GM12878 (cell line): Measurements from ENCODE around the gene CAMK4. TPM values are rescaled to one million over a fixed set of nuclear protein-coding genes. Genes with fewer than 3 reads are reported as not detected.

Experiments
- ATAC-seq: fragments of 200-7000 bp; cut with Tn5 transposase; 3 replicates; pipeline ENCODE4 v1.9.1; 2020; ENCODE audit warnings: mild to moderate bottlenecking, moderate library complexity
- BruUV-seq: library from RNA; stranded (reverse); fragments of 400-500 nt; replicated peaks from 2 replicates; lab custom pipeline; 2021; lab: Mats Ljungman, UMichigan
- CTCF ChIA-PET: fragments of 300-600 bp; sonication (Branson Sonifier 250); formaldehyde crosslinking; extraction: SDS; loops from one replicate; lab custom pipeline; 2021; ENCODE audit warnings: inconsistent platforms; lab: Yijun Ruan, JAX
- POLR2A ChIA-PET: fragments of 350-600 bp; formaldehyde crosslinking; extraction: SDS; loops from one replicate; lab custom pipeline; 2021; ENCODE audit warnings: inconsistent platforms; lab: Charles Lee
- RAD21 ChIA-PET: fragments of 300-600 bp; sonication (Branson Sonifier 250); formaldehyde crosslinking; loops from one replicate; lab custom pipeline; 2023; ENCODE audit warnings: antibody characterized with exemption; ENCODE audit not compliant: unreplicated experiment; lab: Charles Lee
- SMC1A ChIA-PET: fragments of 300-600 bp; sonication (Branson Sonifier 250); formaldehyde crosslinking; loops from one replicate; lab custom pipeline; 2023; ENCODE audit not compliant: unreplicated experiment, uncharacterized antibody; lab: Charles Lee
- DNase-seq: peaks from one replicate; pipeline ENCODE4 v3.0.0-alpha.2; 2011; ENCODE audit warnings: low read depth, low spot score
- FAIRE-seq: peaks from 3 replicates; lab custom pipeline; 2011; peaks lifted over from hg19 to GRCh38; lab: Jason Lieb, UNC
- H2AFZ ChIP-seq: 2 replicates; pipeline ENCODE4 v1.6.0; 2011; ENCODE audit warnings: low read depth, low read length, control low read depth; ENCODE audit not compliant: control insufficient read depth
- H3K27ac ChIP-seq: 2 replicates; pipeline ENCODE4 v1.5.1; 2011; ENCODE audit warnings: control low read depth; ENCODE audit not compliant: control insufficient read depth, insufficient read depth
- H3K27me3 ChIP-seq, 2 experiments: replicated peaks in 1 of 2; 2 replicates each; pipeline versions ENCODE4 v1.6.0 to v1.6.1; 2011; ENCODE audit warnings: low read length in 1 of 2; ENCODE audit not compliant: control insufficient read depth in 2 of 2, insufficient read depth in 2 of 2
- H3K36me3 ChIP-seq, 2 experiments: 2 replicates each; pipeline ENCODE4 v1.5.1; 2011; ENCODE audit warnings: low read length in 1 of 2; ENCODE audit not compliant: control insufficient read depth in 2 of 2, insufficient read depth in 2 of 2
- H3K4me1 ChIP-seq: 2 replicates; pipeline ENCODE4 v1.6.1; 2011; ENCODE audit warnings: mild to moderate bottlenecking, low read length, moderate library complexity, mixed read lengths; ENCODE audit not compliant: control insufficient read depth, insufficient read depth
- H3K4me2 ChIP-seq: 2 replicates; pipeline ENCODE4 v1.6.0; 2011; ENCODE audit warnings: control low read depth; ENCODE audit not compliant: control insufficient read depth, insufficient read depth
- H3K4me3 ChIP-seq: fragments of 200-600 bp; sonication (generic); 2 replicates; pipeline ENCODE4 v1.5.1; 2016
- H3K79me2 ChIP-seq: 2 replicates; pipeline ENCODE4 v1.6.0; 2011; ENCODE audit warnings: low read length; ENCODE audit not compliant: control insufficient read depth, insufficient read depth
- H3K9ac ChIP-seq: 2 replicates; pipeline ENCODE4 v1.8.0; 2011; ENCODE audit warnings: low read length, control low read depth, mixed read lengths; ENCODE audit not compliant: control insufficient read depth, insufficient read depth
- H3K9me3 ChIP-seq: replicated peaks from 3 replicates; pipeline ENCODE4 v1.5.1; 2011; ENCODE audit warnings: mild to moderate bottlenecking, low read length; ENCODE audit not compliant: control insufficient read depth, insufficient read depth
- H4K20me1 ChIP-seq: 2 replicates; pipeline ENCODE4 v1.6.0; 2011; ENCODE audit not compliant: control insufficient read depth, insufficient read depth
- ATF7 ChIP-seq: fragments of 450-650 bp; IDR thresholded peaks from 2 replicates; pipeline ENCODE4 v1.6.1; 2016; ENCODE audit warnings: low read depth, mild to moderate bottlenecking
- CBX3 ChIP-seq: fragments of 200-600 bp; sonication (generic); IDR thresholded peaks from 2 replicates; pipeline ENCODE4 v1.6.1; 2016; ENCODE audit warnings: low read depth, borderline replicate concordance
- CEBPB ChIP-seq, 2 experiments: fragments of 150-350 bp in 1 of 2; IDR thresholded peaks; 2 replicates each; pipeline ENCODE4 v1.6.1; 2012 to 2014; ENCODE audit warnings: low read depth in 2 of 2, low read length in 2 of 2, borderline replicate concordance in 1 of 2, inconsistent platforms in 1 of 2
- CHD1 ChIP-seq: IDR thresholded peaks from 2 replicates; pipeline ENCODE4 v1.6.1; 2012; ENCODE audit warnings: low read depth, low read length, improper control_type of control experiment
- CHD4 ChIP-seq: fragments of 200-600 bp; sonication (generic); IDR thresholded peaks from 2 replicates; pipeline ENCODE4 v1.6.1; 2016; ENCODE audit warnings: mild to moderate bottlenecking
- EED ChIP-seq: sonication (generic); IDR thresholded peaks from 2 replicates; pipeline ENCODE4 v1.6.1; 2016; ENCODE audit warnings: antibody characterized with exemption, low read depth
- ETV6 ChIP-seq, 2 experiments: fragments of 450-650 bp in 1 of 2; IDR thresholded peaks in 1 of 2; conservative IDR thresholded peaks in 1 of 2; 2 replicates each; pipeline ENCODE4 v1.6.1; 2014; ENCODE audit warnings: antibody characterized with exemption in 1 of 2, borderline replicate concordance in 1 of 2, low read depth in 1 of 2, mild to moderate bottlenecking in 1 of 2, moderate library complexity in 1 of 2
- FOXM1 ChIP-seq: IDR thresholded peaks from 2 replicates; pipeline ENCODE4 v1.6.1; 2012; ENCODE audit warnings: low read depth, mild to moderate bottlenecking, inconsistent platforms, low read length, moderate library complexity
- IKZF2 ChIP-seq, 2 experiments: fragments of 450-650 bp; IDR thresholded peaks; 2 replicates each; pipeline ENCODE4 v1.6.1; 2017; ENCODE audit warnings: mild to moderate bottlenecking in 2 of 2, moderate library complexity in 2 of 2
- KLF5 ChIP-seq: fragments of 450-650 bp; IDR thresholded peaks from 2 replicates; pipeline ENCODE4 v1.6.1; 2014; ENCODE audit warnings: mild to moderate bottlenecking; ENCODE audit not compliant: partially characterized antibody
- MYC ChIP-seq: IDR thresholded peaks from 2 replicates; pipeline ENCODE4 v1.6.1; 2011; ENCODE audit warnings: mild to moderate bottlenecking, low read length, moderate library complexity, inconsistent platforms; ENCODE audit not compliant: insufficient read depth, insufficient replicate concordance, insufficient read length, severe bottlenecking
- NBN ChIP-seq: fragments of 450-650 bp; IDR thresholded peaks from 2 replicates; pipeline ENCODE4 v1.6.1; 2016
- PAX5 ChIP-seq: IDR thresholded peaks from 2 replicates; pipeline ENCODE4 v1.6.1; 2011; ENCODE audit warnings: low read depth, low read length, borderline replicate concordance
- SMC3 ChIP-seq: IDR thresholded peaks from 2 replicates; pipeline ENCODE4 v1.6.1; 2011; ENCODE audit warnings: low read length, improper control_type of control experiment, borderline replicate concordance
- ZBED1 ChIP-seq: IDR thresholded peaks from 2 replicates; pipeline ENCODE4 v1.6.1; 2016; ENCODE audit warnings: borderline replicate concordance
- WGBS: methylation state at CpG from one replicate; pipeline ENCODE4 v1.1.6; 2016; ENCODE audit warnings: low lambda C conversion rate; ENCODE audit not compliant: insufficient replicate concordance, insufficient coverage; ENCODE audit errors: missing lambda C conversion rate; 5-methylcytosine and 5-hydroxymethylcytosine counted together
- in situ Hi-C: fragments of 300-500 bp; cut with MboI; formaldehyde crosslinking; loops from 9 replicates; pipeline ENCODE4 v1.14.3; 2018; ENCODE audit warnings: mixed read lengths
- intact Hi-C: fragments of 100-400 bp; cut with micrococcal nuclease; formaldehyde crosslinking; loops from one replicate; pipeline ENCODE4 v1.14.2; 2022; ENCODE audit not compliant: unreplicated experiment
- polyA plus RNA-seq, 11 experiments: library from polyadenylated mRNA; depleted of rRNA in 4 of 11; unstranded in 6 of 11; stranded (reverse) in 5 of 11; fragments of >200 nt; fragmentation: Nextera tagmentation in 4 of 11; fragmentation: Illumina TruSeq in 1 of 11; extraction: Ambion mirVana in 4 of 11; extraction: Trizol in 1 of 11; gene quantifications; 1 replicate in 1 of 11; 2 replicates in 10 of 11; pipeline versions ENCODE4 v1.2.1 to v1.2.3, GENCODE V29; 2011 to 2016; ENCODE audit warnings: inconsistent platforms in 2 of 11, missing spikeins in 2 of 11, low read depth in 1 of 11
- total RNA-seq, 4 experiments: library from RNA; depleted of rRNA in 3 of 4; stranded (reverse); fragments of >200 nt in 3 of 4; fragmentation: Illumina TruSeq in 1 of 4; extraction: Trizol in 1 of 4; gene quantifications; 2 replicates each; pipeline versions ENCODE4 v1.2.1 to v1.2.3, GENCODE V29; 2013 to 2021
- TF ChIP-seq, protein P1 (sequence below): IDR thresholded peaks from 2 replicates; pipeline ENCODE4 v1.6.1; 2011; ENCODE audit warnings: mild to moderate bottlenecking, low read depth, low read length, moderate library complexity; ENCODE audit not compliant: insufficient replicate concordance
- TF ChIP-seq, protein P2 (sequence below): fragments of 450-650 bp; formaldehyde crosslinking; IDR thresholded peaks from 2 replicates; pipeline ENCODE4 v1.5.0; 2022; ENCODE audit warnings: mild to moderate bottlenecking, missing genetic modification characterization
- TF ChIP-seq, protein P3 (sequence below): IDR thresholded peaks from 2 replicates; pipeline ENCODE4 v1.6.1; 2011; ENCODE audit warnings: borderline replicate concordance, low read depth, mild to moderate bottlenecking, moderate library complexity, low read length; ENCODE audit not compliant: insufficient read depth, poor library complexity, severe bottlenecking

The CAMK4 gene
- total and polyA plus RNA-seq, 10 of the 15 experiments (the other 5 are each of a cell fraction or from before 2014, with no cell fraction given) = 13.3 to 51.9 (median 35.3) TPM

DNA sequence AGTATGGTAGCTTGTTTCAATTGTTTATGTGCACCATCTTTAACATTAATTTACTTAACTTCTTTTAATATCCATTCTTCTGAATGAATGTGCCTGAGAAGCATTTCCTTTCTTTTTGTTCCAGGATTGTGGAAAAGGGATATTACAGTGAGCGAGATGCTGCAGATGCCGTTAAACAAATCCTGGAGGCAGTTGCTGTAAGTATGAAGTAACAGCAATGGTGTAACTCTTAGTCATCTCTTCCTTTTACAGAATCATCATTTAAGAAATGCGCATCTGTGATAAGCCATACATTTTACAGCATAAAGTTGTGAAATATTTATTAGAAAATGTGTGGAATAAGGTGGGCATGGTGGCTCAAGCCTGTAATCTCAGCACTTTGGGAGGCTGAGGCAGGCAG, 170.4 kb downstream of the CAMK4 start (continued):
- TF ChIP-seq, protein P1, sequence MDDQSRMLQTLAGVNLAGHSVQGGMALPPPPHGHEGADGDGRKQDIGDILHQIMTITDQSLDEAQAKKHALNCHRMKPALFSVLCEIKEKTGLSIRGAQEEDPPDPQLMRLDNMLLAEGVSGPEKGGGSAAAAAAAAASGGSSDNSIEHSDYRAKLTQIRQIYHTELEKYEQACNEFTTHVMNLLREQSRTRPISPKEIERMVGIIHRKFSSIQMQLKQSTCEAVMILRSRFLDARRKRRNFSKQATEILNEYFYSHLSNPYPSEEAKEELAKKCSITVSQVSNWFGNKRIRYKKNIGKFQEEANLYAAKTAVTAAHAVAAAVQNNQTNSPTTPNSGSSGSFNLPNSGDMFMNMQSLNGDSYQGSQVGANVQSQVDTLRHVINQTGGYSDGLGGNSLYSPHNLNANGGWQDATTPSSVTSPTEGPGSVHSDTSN = no peak
- TF ChIP-seq CHD1 (no peak), KLF5 (no peak)

DNA sequence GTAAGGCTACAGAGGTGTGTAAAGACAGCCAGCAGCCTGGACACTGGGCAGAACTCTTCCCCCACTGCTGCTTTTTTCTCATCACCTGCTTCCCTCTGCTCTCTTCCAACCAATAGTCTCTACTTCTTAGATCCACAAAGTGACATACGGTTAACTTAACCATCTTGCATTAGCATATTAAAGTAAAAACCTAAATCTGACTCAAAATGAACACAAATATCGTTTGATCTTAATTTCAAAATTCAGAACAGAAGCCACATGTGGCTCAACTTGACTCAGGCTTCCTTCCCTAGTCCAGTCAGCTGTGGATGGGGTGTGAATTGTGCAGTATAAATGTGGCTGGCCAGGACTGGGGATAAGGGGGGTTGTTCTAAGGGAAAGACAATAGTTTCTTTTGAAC, 173.8 kb downstream of the CAMK4 start:
- in situ Hi-C loops (no loop called here), intact Hi-C loops (no loop called here)
- no peaks in the 10 kb centered on the region for H4K20me1 ChIP-seq
- H3K79me2 ChIP-seq = no peaks in the 10 kb centered on the region
- WGBS = 6% methylated on average over 2 of the region's 2 CpGs
- SMC1A ChIA-PET = no interaction called here
- H3K4me2 ChIP-seq = no peak overlapping the region
- no peaks in the 10 kb centered on the region for H3K4me1 ChIP-seq
- FAIRE-seq (no peak), ATAC-seq (peak; percentile 73), DNase-seq (no peak)
- H2AFZ ChIP-seq = no peak overlapping the region
- H3K27me3 ChIP-seq = no peaks in the 10 kb centered on the region
- RAD21 ChIA-PET = no interaction called here
- BruUV-seq = no TSS peak
- H3K9me3 ChIP-seq = peaks cover 6% of the 10 kb centered on the region; the same call in 2 of the 3 replicates
- H3K4me3 ChIP-seq = no peak overlapping the region
- no peak overlapping the region for H3K9ac ChIP-seq
- POLR2A ChIA-PET = no interaction called here
- H3K27ac ChIP-seq = no peak overlapping the region
- no peaks in the 10 kb centered on the region; a peak in 1 of 4 replicates for H3K36me3 ChIP-seq
- CTCF ChIA-PET = no interaction called here
- TF ChIP-seq PAX5 = peak; percentile 13; the same call in 1 of the 2 replicates
- peak; percentile 45; the same call in 1 of the 2 replicates for TF ChIP-seq EED
- peak; percentile 70; the same call in 1 of the 2 replicates for TF ChIP-seq FOXM1
- no peak for TF ChIP-seq CBX3
- no peak for TF ChIP-seq ATF7
- TF ChIP-seq NBN = no peak
- TF ChIP-seq CHD4 = no peak
- TF ChIP-seq, protein P2, sequence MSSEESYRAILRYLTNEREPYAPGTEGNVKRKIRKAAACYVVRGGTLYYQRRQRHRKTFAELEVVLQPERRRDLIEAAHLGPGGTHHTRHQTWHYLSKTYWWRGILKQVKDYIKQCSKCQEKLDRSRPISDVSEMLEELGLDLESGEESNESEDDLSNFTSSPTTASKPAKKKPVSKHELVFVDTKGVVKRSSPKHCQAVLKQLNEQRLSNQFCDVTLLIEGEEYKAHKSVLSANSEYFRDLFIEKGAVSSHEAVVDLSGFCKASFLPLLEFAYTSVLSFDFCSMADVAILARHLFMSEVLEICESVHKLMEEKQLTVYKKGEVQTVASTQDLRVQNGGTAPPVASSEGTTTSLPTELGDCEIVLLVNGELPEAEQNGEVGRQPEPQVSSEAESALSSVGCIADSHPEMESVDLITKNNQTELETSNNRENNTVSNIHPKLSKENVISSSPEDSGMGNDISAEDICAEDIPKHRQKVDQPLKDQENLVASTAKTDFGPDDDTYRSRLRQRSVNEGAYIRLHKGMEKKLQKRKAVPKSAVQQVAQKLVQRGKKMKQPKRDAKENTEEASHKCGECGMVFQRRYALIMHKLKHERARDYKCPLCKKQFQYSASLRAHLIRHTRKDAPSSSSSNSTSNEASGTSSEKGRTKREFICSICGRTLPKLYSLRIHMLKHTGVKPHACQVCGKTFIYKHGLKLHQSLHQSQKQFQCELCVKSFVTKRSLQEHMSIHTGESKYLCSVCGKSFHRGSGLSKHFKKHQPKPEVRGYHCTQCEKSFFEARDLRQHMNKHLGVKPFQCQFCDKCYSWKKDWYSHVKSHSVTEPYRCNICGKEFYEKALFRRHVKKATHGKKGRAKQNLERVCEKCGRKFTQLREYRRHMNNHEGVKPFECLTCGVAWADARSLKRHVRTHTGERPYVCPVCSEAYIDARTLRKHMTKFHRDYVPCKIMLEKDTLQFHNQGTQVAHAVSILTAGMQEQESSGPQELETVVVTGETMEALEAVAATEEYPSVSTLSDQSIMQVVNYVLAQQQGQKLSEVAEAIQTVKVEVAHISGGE (CRISPR knock-in tag) = no peak
- TF ChIP-seq SMC3 = no peak
- no peak for TF ChIP-seq MYC
- peak in 1 of 2 experiments; percentile 57; a peak in 1 of 4 replicates for TF ChIP-seq ETV6 (conservative IDR thresholded peaks at IDR 0.05 in 1 of 2, IDR thresholded peaks at IDR 0.05 in 1 of 2; ENCODE audit: borderline replicate concordance in 1 of 2, low read depth in 1 of 2)
- TF ChIP-seq IKZF2 (IDR thresholded peaks at IDR 0.05) = peak in 1 of 2 experiments; percentile 32; a peak in 2 of 4 replicates
- 0 out of 4 replicates have a peak, but pooled peaks of 1 of the 2 experiments have one; percentile 15 for TF ChIP-seq CEBPB (IDR thresholded peaks at IDR 0.05; ENCODE audit: borderline replicate concordance in 1 of 2, low read depth in 2 of 2, low read length in 2 of 2)
- TF ChIP-seq, protein P3, sequence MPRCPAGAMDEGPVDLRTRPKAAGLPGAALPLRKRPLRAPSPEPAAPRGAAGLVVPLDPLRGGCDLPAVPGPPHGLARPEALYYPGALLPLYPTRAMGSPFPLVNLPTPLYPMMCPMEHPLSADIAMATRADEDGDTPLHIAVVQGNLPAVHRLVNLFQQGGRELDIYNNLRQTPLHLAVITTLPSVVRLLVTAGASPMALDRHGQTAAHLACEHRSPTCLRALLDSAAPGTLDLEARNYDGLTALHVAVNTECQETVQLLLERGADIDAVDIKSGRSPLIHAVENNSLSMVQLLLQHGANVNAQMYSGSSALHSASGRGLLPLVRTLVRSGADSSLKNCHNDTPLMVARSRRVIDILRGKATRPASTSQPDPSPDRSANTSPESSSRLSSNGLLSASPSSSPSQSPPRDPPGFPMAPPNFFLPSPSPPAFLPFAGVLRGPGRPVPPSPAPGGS = peak; percentile 60
- TF ChIP-seq ZBED1 = peak; percentile 38; the same call in 1 of the 2 replicates
